Liver (tissue), 3 donors: Measurements from ENCODE around the gene POU3F4.

Experiments
- GABPA ChIP-seq, 2 donors: IDR thresholded peaks in 1 of 2; conservative IDR thresholded peaks in 1 of 2; 2 replicates each; pipeline ENCODE4 v1.6.1; 2016; ENCODE audit warnings: antibody characterized with exemption in 2 of 2, mild to moderate bottlenecking in 1 of 2, moderate library complexity in 1 of 2
- YY1 ChIP-seq: IDR thresholded peaks from 2 replicates; pipeline ENCODE4 v1.6.1; 2016; ENCODE audit warnings: antibody characterized with exemption, mild to moderate bottlenecking
- TF ChIP-seq, protein P1 (sequence below): fragments of 150-350 bp; IDR thresholded peaks from 2 replicates; pipeline ENCODE4 v1.5.1; 2017; ENCODE audit warnings: improper control_type of control experiment, low read depth, low read length; ENCODE audit not compliant: missing input control
- TF ChIP-seq, protein P2 (sequence below): IDR thresholded peaks from 2 replicates; pipeline ENCODE4 v1.6.1; 2016; ENCODE audit warnings: antibody characterized with exemption
- TF ChIP-seq, protein P3 (sequence below): IDR thresholded peaks from 2 replicates; pipeline ENCODE4 v1.6.1; 2016; ENCODE audit warnings: antibody characterized with exemption
- donor health status: healthy.
- donor health status: healthy.

DNA sequence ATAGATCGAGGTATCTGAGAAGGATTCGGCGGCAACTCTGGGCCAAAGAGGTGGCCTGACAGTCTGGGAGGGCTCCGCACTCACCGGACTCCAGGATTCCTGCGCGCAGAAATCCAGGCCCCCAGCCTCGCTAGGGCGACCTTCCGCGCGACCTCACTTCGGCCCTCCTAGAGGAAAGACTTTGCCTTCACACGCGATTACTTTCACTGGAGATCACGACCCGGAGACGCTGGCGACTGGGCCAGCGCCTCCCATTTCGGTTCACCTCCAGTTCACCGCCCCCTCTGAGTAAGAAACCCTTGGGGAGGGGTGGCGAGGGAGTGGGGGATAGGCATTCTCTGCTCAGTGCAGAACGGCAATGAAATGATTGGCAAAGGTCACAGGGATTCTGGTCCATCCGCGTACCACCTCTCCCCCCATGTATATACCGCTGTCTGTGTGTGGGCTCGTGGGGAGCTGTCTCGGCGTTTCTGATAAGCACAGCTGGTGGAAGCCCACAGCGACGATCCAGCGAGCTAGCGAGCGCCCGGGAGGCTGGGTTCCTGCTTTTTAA is 2.5 kb downstream of the POU3F4 start:
- TF ChIP-seq, protein P1, sequence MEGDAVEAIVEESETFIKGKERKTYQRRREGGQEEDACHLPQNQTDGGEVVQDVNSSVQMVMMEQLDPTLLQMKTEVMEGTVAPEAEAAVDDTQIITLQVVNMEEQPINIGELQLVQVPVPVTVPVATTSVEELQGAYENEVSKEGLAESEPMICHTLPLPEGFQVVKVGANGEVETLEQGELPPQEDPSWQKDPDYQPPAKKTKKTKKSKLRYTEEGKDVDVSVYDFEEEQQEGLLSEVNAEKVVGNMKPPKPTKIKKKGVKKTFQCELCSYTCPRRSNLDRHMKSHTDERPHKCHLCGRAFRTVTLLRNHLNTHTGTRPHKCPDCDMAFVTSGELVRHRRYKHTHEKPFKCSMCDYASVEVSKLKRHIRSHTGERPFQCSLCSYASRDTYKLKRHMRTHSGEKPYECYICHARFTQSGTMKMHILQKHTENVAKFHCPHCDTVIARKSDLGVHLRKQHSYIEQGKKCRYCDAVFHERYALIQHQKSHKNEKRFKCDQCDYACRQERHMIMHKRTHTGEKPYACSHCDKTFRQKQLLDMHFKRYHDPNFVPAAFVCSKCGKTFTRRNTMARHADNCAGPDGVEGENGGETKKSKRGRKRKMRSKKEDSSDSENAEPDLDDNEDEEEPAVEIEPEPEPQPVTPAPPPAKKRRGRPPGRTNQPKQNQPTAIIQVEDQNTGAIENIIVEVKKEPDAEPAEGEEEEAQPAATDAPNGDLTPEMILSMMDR, result no peak
- TF ChIP-seq GABPA (IDR thresholded peaks at IDR 0.05 in 1 of 2, conservative IDR thresholded peaks at IDR 0.05 in 1 of 2) (no peak), YY1 (no peak)
- TF ChIP-seq, protein P2, sequence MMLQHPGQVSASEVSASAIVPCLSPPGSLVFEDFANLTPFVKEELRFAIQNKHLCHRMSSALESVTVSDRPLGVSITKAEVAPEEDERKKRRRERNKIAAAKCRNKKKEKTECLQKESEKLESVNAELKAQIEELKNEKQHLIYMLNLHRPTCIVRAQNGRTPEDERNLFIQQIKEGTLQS, result no peak
- TF ChIP-seq, protein P3, sequence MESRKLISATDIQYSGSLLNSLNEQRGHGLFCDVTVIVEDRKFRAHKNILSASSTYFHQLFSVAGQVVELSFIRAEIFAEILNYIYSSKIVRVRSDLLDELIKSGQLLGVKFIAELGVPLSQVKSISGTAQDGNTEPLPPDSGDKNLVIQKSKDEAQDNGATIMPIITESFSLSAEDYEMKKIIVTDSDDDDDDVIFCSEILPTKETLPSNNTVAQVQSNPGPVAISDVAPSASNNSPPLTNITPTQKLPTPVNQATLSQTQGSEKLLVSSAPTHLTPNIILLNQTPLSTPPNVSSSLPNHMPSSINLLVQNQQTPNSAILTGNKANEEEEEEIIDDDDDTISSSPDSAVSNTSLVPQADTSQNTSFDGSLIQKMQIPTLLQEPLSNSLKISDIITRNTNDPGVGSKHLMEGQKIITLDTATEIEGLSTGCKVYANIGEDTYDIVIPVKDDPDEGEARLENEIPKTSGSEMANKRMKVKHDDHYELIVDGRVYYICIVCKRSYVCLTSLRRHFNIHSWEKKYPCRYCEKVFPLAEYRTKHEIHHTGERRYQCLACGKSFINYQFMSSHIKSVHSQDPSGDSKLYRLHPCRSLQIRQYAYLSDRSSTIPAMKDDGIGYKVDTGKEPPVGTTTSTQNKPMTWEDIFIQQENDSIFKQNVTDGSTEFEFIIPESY, result no peak
